ENCODE measurements around the gene SMYD4. TPM values are rescaled to one million over a fixed set of nuclear protein-coding genes. Genes with fewer than 3 reads are reported as not detected.
A peak's percentile ranks its signal among the peaks of the same experiment; 100 is the strongest.

SMYD4 gene
- total and polyA plus RNA-seq, 9 of the 15 experiments (the other 6 are each of a cell fraction or from before 2014, with no cell fraction given) = 1.3 to 10.2 (median 6.7) TPM

GRCh38 chr17:1736348-1737281, 93.1 kb downstream of the SMYD4 start (continued):
- TF ChIP-seq CXXC5 (CRISPR knock-in tag; IDR thresholded peaks at IDR 0.05) (0 out of 2 replicates have a peak, but pooled peaks have one; percentile 7), SMARCA4 (IDR thresholded peaks at IDR 0.05) (0 out of 2 replicates have a peak, but pooled peaks have one; percentile 32), ZNF592 (IDR thresholded peaks at IDR 0.05) (peak; percentile 57; the same call in 1 of the 2 replicates), ZNF444 (CRISPR knock-in tag; IDR thresholded peaks at IDR 0.05) (peak; percentile 87), KLF16 (IDR thresholded peaks at IDR 0.05) (peak; percentile 64; the same call in 1 of the 2 replicates), SOX6 (IDR thresholded peaks at IDR 0.05) (0 out of 2 replicates have a peak, but pooled peaks have one; percentile 30), POLR3A (IDR thresholded peaks at IDR 0.05; ENCODE audit: borderline replicate concordance, extremely low read depth, insufficient read depth, insufficient read length) (no peak), SMARCE1 (IDR thresholded peaks at IDR 0.05) (peak; percentile 44; the same call in 1 of the 2 replicates), ZNF583 (CRISPR knock-in tag; IDR thresholded peaks at IDR 0.05) (no peak), NR2C1 (IDR thresholded peaks at IDR 0.05) (no peak), NR2C1 (tag; IDR thresholded peaks at IDR 0.05) (peak; percentile 34; the same call in 1 of the 2 replicates), MYNN (IDR thresholded peaks at IDR 0.05) (peak; percentile 49; the same call in 1 of the 2 replicates), MYNN (CRISPR knock-in tag; IDR thresholded peaks at IDR 0.05) (no peak), ZNF395 (CRISPR knock-in tag; IDR thresholded peaks at IDR 0.05) (peak; percentile 44; the same call in 1 of the 2 replicates), ZC3H4 (CRISPR knock-in tag; IDR thresholded peaks at IDR 0.05; ENCODE audit: borderline replicate concordance) (no peak), NRF1 (conservative IDR thresholded peaks at IDR 0.05 in 1 of 2, IDR thresholded peaks at IDR 0.05 in 1 of 2) (peak; percentile 61 to 67), RNF2 (IDR thresholded peaks at IDR 0.05) (peak; percentile 67), XRCC3 (IDR thresholded peaks at IDR 0.05) (no peak), BHLHE40 (IDR thresholded peaks at IDR 0.05; ENCODE audit: low read length) (peak; percentile 49), DPF2 (IDR thresholded peaks at IDR 0.05) (peak; percentile 50; the same call in 1 of the 2 replicates), RCOR1 (IDR thresholded peaks at IDR 0.05; ENCODE audit: borderline replicate concordance in 1 of 2, low read depth in 2 of 2, low read length in 2 of 2) (peak in 1 of 2 experiments; percentile 55; a peak in 1 of 4 replicates)
- TF ChIP-seq, protein P1, sequence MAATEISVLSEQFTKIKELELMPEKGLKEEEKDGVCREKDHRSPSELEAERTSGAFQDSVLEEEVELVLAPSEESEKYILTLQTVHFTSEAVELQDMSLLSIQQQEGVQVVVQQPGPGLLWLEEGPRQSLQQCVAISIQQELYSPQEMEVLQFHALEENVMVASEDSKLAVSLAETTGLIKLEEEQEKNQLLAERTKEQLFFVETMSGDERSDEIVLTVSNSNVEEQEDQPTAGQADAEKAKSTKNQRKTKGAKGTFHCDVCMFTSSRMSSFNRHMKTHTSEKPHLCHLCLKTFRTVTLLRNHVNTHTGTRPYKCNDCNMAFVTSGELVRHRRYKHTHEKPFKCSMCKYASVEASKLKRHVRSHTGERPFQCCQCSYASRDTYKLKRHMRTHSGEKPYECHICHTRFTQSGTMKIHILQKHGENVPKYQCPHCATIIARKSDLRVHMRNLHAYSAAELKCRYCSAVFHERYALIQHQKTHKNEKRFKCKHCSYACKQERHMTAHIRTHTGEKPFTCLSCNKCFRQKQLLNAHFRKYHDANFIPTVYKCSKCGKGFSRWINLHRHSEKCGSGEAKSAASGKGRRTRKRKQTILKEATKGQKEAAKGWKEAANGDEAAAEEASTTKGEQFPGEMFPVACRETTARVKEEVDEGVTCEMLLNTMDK (IDR thresholded peaks at IDR 0.05; ENCODE audit: borderline replicate concordance, insufficient read depth, low read depth, low read length, poor library complexity, severe bottlenecking) = no peak

All from K562 (cell line).